ENCODE results near the gene SLC25A28.
"Not testable (repeated sequence)": the region's sequence is repeated elsewhere in the genome, so short reads cannot be mapped to it uniquely, and the experiment has no call there.

Gene SLC25A28

DNA sequence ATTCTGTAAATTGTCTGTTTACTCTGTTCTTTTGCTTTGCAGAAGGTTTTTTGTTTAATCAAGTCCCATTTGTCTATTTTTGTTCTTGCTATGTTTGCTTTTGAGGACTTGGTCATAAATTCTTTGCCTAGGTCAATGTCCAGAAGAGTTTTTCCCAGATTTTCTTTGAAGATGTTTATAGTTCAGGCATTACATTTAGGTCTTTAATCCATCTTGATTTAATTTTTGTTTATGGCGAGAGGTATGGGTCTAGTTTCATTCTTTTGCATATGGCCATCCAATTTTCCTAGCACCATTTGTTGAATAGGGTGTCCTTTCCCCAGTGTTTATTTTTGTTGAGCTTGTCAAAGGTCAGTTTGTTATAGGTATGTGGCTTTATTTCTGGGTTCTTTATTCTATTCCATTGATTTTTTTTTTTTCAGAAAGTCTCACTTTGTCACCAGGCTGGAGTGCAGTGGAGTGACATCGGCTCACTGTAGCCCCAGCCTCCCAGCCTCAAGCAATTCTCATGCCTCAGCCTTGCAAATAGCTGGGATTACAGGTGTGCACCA lies 27.4 kb upstream of the SLC25A28 start:
- DNase-seq (ENCODE audit: low read depth), result no peak
- H3K4me3 ChIP-seq (ENCODE audit: low read length), result no peak overlapping the region
- TF ChIP-seq, protein P1, sequence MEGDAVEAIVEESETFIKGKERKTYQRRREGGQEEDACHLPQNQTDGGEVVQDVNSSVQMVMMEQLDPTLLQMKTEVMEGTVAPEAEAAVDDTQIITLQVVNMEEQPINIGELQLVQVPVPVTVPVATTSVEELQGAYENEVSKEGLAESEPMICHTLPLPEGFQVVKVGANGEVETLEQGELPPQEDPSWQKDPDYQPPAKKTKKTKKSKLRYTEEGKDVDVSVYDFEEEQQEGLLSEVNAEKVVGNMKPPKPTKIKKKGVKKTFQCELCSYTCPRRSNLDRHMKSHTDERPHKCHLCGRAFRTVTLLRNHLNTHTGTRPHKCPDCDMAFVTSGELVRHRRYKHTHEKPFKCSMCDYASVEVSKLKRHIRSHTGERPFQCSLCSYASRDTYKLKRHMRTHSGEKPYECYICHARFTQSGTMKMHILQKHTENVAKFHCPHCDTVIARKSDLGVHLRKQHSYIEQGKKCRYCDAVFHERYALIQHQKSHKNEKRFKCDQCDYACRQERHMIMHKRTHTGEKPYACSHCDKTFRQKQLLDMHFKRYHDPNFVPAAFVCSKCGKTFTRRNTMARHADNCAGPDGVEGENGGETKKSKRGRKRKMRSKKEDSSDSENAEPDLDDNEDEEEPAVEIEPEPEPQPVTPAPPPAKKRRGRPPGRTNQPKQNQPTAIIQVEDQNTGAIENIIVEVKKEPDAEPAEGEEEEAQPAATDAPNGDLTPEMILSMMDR (conservative IDR thresholded peaks at IDR 0.05; ENCODE audit: low read length), result no peak

DNA sequence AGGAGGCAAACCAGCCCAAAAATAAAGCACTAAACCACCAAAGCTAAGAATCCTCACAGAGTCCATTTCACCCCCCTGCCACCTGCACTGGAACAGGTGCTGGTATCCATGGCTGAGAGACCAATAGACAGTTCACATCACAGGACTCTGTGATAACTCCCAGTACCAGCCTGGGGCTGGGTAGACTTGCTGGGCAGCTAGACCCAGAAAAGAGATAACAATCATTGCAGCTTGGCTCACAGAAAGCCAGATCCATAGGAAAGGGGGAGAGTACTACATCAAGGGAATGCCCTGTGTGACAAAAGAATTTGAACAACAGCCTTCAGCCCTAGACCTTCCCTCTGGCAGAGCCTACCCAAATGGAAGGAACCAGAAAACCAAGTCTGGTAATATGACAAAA lies 13.6 kb upstream of the SLC25A28 start:
- DNase-seq (ENCODE audit: low read depth), result no peak
- no peak overlapping the region for H3K4me3 ChIP-seq (ENCODE audit: low read length)
- TF ChIP-seq, protein P1 (conservative IDR thresholded peaks at IDR 0.05; ENCODE audit: low read length), result no peak

DNA sequence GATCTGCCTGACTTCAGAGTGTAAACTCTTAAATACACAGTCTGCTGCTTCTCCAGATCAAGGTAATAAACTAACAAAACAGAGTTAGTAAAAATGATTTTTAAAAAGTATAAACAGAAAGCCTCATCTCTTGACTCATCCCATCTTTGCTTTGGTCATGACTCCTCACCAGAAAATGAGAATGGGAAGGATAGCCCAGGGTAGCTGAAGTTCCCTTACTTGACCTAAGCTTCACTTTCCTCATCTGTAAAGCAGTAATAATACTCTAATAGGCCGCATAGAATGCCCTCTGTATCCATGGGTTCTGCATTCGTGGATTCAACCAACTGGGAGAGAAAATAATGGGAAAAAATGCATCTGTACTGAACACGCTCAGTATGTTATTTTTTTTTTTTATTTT lies 11.3 kb upstream of the SLC25A28 start:
- no peak overlapping the region for H3K4me3 ChIP-seq (ENCODE audit: low read length)
- DNase-seq (ENCODE audit: low read depth), result peak; percentile 34
- TF ChIP-seq, protein P1 (conservative IDR thresholded peaks at IDR 0.05; ENCODE audit: low read length), result no peak

DNA sequence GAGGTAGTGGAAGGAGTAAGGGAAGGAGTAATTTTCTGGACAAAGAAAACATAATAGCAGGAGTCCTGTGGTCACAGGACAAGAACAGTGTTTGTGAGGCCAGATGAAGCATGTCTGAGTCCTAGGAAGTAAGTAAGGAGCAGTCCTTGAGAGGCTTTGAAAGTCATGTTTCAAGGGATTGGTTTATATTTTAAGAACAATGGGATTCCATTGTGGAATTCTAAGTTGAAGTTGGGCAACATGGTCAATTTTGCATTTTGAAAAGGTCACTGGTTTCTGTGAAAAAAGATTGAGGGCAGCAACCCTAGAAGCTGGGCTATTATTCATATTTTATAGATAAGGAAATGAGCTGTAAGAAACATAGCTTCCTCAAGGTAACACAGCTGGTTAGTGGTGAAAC lies 10.8 kb upstream of the SLC25A28 start:
- no peak overlapping the region for H3K4me3 ChIP-seq (ENCODE audit: low read length)
- TF ChIP-seq, protein P1 (conservative IDR thresholded peaks at IDR 0.05; ENCODE audit: low read length), result no peak
- DNase-seq (ENCODE audit: low read depth), result peak; percentile 37

DNA sequence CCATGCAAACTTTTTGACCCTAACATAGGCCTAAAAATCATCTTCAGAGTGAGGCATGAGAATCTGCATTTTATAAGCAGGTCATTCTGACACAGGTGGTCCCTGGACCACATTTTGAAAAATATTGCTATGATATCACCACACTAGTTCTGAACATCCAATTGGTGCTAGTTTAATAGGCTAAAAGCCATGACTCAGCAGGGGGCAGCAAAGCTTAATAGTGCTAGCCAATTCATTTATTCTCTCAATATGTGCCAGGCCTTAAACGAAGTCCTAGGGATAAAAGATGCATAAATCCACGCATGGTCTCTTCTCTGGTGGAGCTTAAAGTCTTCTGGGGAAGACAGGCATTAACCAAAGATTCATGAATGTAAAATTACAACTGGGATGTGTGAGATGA lies 10.2 kb upstream of the SLC25A28 start:
- TF ChIP-seq, protein P1 (conservative IDR thresholded peaks at IDR 0.05; ENCODE audit: low read length), result peak; percentile 75
- peak; percentile 68 for DNase-seq (ENCODE audit: low read depth)
- no peak overlapping the region for H3K4me3 ChIP-seq (ENCODE audit: low read length)

DNA sequence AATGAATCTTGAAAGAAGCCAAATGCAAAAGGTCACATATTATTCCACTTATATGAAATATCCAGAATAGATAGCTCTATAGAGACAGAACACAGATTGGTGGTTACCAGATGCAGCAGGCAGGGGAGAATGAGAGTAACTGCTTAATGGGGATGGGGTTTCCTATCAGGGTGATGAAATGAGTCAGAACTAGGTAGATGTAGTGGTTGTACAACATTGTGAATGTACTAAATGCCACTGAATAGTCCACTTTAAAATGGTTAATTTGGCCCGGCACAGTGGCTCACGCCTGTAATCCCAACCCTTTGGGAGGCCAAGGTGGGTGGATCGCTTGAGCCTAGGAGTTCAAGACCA lies 9.4 kb upstream of the SLC25A28 start:
- no peak overlapping the region for H3K4me3 ChIP-seq (ENCODE audit: low read length)
- TF ChIP-seq, protein P1 (conservative IDR thresholded peaks at IDR 0.05; ENCODE audit: low read length), result no peak
- no peak for DNase-seq (ENCODE audit: low read depth)

DNA sequence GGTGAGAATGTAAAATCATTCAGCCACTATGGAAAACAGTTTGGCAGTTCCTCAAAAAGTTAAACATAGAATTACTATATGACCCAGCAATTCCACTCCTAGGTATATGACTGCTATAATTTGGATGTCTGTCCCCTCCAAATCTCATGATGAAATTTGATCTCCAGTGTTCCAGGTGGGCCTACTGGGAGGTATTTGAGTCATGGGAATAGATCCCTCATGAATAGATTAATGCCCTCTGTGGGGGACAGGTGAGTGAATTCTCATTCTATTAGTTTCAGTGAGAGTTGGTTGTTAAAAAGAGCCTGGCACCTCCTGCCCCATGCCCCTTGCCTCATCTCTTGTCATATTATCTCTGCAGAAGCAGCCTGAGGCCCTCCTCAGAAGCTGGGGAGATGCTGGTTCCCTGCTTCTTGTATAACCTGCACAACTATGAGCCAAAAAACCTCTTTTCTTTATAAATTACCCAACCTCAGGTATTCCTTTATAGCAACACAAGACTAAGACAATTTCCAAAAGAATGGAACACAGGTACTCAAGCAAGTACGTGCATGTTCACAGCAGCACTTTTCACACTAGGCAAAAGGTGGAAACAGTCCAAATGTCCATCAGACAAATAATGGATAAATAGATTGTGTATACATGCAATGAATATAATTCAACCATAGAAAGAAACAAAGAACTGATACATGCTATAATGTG lies 8.8 kb upstream of the SLC25A28 start:
- H3K4me3 ChIP-seq (ENCODE audit: low read length), result no peak overlapping the region
- TF ChIP-seq, protein P1 (conservative IDR thresholded peaks at IDR 0.05; ENCODE audit: low read length), result no peak
- no peak for DNase-seq (ENCODE audit: low read depth)

DNA sequence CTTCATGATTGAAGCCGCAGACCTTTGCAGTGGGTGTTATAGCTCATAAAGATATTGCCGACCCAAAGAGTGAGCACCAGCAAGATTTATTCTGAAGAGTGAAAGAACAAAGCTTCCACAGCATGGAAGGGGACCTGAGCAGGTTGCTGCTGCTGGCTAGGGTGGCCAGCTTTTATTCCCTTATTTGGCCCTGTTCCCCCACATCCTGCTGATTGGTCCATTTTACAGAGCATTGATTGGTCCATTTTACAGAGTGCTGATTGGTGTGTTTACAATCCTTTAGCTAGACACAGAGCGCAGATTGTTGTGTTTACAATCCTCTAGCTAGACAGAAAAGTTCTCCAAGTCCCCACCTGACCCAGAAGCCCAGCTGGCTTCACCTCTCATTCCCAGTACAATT lies 4.9 kb upstream of the SLC25A28 start:
- H3K4me3 ChIP-seq (ENCODE audit: low read length); DNase-seq (ENCODE audit: low read depth): not testable (repeated sequence)
